Nephron progenitor cell (in vitro differentiated cells): ENCODE data around the gene PRRC2B.
A peak's percentile ranks its signal among the peaks of the same experiment; 100 is the strongest.
"Not testable (repeated sequence)": the region's sequence is repeated elsewhere in the genome, so short reads cannot be mapped to it uniquely, and the experiment has no call there.

Source experiments
- DNase-seq: peaks from one replicate; pipeline ENCODE4 v3.0.0; 2021
- H3K27ac Mint-ChIP-seq: 2 replicates; pipeline ENCODE4 v1.8.0; 2021; ENCODE audit warnings: mild to moderate bottlenecking, moderate library complexity, mixed read lengths
- H3K27me3 Mint-ChIP-seq: 2 replicates; pipeline ENCODE4 v1.8.0; 2021; ENCODE audit warnings: mild to moderate bottlenecking, low read depth, mixed read lengths; ENCODE audit not compliant: poor library complexity
- H3K36me3 Mint-ChIP-seq: 2 replicates; pipeline ENCODE4 v1.8.0; 2021; ENCODE audit warnings: low read depth, mixed read lengths
- H3K4me1 Mint-ChIP-seq: 2 replicates; pipeline ENCODE4 v1.8.0; 2021; ENCODE audit warnings: mixed read lengths
- H3K4me3 Mint-ChIP-seq: 2 replicates; pipeline ENCODE4 v1.8.0; 2021; ENCODE audit warnings: mild to moderate bottlenecking, moderate library complexity, mixed read lengths
- H3K9me3 Mint-ChIP-seq: 2 replicates; pipeline ENCODE4 v1.8.0; 2021; ENCODE audit warnings: mild to moderate bottlenecking, moderate library complexity, mixed read lengths
- TF ChIP-seq, protein P1 (sequence below): fragments of 200-600 bp; sonication (generic); IDR thresholded peaks from 2 replicates; pipeline ENCODE4 v1.5.0; 2021; ENCODE audit warnings: antibody characterized with exemption

PRRC2B gene

DNA sequence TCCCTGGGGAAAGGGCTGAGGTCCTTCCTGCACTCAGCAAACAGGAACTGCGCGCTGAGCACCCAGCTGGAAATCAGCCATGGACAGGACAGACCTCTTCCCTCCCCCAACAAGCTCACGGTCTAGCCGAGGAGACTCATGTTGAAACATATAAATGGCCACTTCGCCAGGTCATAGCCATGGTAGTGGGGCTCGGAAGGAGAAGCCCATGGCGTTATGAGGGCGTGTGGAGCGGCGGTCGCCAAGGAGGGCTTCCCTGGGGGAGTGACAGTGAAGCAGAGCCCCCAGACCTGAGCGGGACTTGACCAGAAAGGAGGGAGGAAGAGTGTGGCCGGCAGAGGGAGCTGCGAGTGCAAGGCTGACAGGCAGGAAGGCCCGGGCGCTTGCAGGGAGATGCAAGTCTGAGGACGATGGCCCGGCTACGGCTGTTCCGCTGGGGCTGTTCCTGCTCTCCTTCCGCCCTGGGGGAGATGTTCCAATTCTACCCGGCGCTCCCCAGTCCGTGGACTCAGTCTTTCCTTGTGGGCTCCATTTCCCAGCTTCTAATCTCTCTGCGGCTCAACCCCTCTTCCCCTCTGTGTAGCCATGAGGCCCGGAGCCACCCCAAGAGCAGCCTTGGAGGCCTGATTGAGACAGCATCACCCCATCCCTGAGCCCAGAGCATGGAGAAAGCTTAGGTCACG lies 43.9 kb upstream of the PRRC2B start:
- TF ChIP-seq, protein P1, sequence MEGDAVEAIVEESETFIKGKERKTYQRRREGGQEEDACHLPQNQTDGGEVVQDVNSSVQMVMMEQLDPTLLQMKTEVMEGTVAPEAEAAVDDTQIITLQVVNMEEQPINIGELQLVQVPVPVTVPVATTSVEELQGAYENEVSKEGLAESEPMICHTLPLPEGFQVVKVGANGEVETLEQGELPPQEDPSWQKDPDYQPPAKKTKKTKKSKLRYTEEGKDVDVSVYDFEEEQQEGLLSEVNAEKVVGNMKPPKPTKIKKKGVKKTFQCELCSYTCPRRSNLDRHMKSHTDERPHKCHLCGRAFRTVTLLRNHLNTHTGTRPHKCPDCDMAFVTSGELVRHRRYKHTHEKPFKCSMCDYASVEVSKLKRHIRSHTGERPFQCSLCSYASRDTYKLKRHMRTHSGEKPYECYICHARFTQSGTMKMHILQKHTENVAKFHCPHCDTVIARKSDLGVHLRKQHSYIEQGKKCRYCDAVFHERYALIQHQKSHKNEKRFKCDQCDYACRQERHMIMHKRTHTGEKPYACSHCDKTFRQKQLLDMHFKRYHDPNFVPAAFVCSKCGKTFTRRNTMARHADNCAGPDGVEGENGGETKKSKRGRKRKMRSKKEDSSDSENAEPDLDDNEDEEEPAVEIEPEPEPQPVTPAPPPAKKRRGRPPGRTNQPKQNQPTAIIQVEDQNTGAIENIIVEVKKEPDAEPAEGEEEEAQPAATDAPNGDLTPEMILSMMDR, result peak; percentile 69
- Mint-ChIP-seq H3K27me3 (peaks cover 10% of the 10 kb centered on the region), H3K4me1 (peaks cover 8% of the 10 kb centered on the region), H3K36me3 (no peaks in the 10 kb centered on the region), H3K4me3 (peak overlapping the region; percentile 87), H3K27ac (no peak overlapping the region), H3K9me3 (no peaks in the 10 kb centered on the region)
- peak; percentile 86 for DNase-seq

DNA sequence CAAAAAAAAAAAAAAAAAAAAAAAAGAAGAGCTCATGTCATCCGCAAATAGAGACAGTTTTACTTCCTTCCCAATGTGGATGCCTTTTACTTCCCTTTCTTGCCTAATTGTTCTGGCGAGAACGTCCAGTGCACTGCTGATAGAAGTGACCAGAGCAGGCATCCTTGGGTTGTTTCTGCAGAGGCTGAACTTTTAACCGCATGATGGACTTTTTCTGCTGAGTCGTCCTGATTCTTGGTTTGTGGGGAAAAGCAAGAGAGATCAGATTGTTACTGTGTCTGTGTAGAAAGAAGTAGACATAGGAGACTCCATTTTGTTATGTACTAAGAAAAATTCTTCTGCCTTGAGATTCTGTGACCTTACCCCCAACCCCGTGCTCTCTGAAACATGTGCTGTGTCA lies 37.4 kb upstream of the PRRC2B start:
- H3K27me3 Mint-ChIP-seq, H3K36me3 Mint-ChIP-seq, H3K9me3 Mint-ChIP-seq, DNase-seq, H3K4me3 Mint-ChIP-seq, H3K27ac Mint-ChIP-seq: not testable (repeated sequence)
- peaks cover 10% of the 10 kb centered on the region for H3K4me1 Mint-ChIP-seq

DNA sequence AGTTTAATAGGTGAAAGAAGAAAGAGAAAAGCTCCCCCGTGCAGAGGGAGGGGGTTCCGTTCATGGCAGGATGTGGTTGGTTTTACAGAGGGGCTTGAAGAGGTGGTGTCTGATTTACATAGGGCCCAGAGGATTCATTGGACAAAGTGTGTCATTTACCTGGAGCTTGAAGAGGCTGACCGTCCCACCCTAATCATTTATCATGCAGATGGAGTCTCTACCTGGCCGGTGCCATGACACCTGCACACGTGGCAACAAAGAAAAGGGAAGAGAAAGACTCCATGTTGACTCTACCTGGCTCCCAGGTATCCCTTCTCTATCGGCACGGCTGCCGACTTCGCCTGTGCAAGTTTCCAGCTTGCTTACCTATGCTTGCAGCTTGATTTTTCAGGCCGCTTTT lies 35.3 kb upstream of the PRRC2B start:
- no peak overlapping the region for H3K4me3 Mint-ChIP-seq
- H3K27me3 Mint-ChIP-seq, result peaks cover 6% of the 10 kb centered on the region
- TF ChIP-seq, protein P1, result no peak
- H3K27ac Mint-ChIP-seq, result no peak overlapping the region
- peaks cover 10% of the 10 kb centered on the region for H3K4me1 Mint-ChIP-seq
- H3K36me3 Mint-ChIP-seq, result no peaks in the 10 kb centered on the region
- DNase-seq, result no peak
- H3K9me3 Mint-ChIP-seq, result peaks cover 4% of the 10 kb centered on the region

DNA sequence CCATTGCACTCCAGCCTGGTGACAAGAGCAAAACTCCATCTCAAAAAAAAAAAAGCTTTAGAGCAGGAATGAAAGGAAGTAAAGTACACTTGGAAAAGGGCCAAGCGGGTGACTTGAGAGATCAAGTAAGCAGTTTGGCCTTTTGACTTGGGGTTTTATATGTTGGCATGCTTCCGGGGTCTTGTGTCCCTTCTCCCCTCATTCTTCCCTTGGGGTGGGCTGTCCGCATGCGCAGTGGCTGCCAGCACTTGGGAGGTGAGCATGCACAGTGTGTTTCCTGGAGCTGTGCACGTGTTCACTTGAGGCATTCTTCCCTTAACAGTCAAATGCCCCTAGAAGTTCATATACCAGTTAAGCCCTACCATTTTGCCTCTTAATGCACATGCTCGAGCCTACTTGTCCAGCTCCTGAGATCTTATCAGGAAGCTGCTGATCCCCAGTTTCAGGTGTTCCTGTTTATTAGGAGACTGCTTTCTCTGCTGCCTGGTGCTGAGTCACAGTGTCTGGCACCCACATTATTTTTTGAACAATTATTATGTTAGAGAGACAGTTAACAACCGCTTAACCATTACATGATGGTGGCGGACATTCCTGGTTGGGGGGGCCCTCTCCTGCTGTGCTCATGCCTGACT lies 32.6 kb upstream of the PRRC2B start:
- TF ChIP-seq, protein P1, result no peak
- Mint-ChIP-seq H3K9me3 (peaks cover 4% of the 10 kb centered on the region), H3K4me1 (peaks cover 9% of the 10 kb centered on the region), H3K4me3 (no peak overlapping the region), H3K36me3 (no peaks in the 10 kb centered on the region), H3K27me3 (peaks cover 6% of the 10 kb centered on the region), H3K27ac (no peak overlapping the region)
- DNase-seq, result no peak

DNA sequence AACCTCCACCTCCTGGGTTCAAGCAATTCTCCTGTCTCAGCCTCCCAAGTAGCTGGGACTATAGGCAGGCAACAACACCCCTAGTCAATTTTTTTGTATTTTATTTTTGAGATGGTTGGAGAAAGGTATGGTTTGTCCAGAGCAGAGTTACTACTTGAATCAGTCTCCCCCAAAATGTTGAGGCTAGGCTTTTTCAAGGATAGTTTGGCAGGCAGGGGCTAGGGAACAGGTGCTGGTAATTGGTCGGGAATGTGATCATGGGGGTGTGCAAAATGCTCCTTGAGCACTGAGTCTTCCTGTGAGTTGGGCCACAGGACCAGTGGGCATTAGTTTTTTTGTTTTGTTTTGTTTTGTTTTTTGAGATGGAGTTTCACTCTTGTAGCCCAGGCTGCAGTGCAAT lies 28.3 kb upstream of the PRRC2B start:
- H3K27ac Mint-ChIP-seq, result no peak overlapping the region
- H3K36me3 Mint-ChIP-seq, result no peaks in the 10 kb centered on the region
- H3K4me3 Mint-ChIP-seq, result no peak overlapping the region
- peaks cover 8% of the 10 kb centered on the region for H3K4me1 Mint-ChIP-seq
- TF ChIP-seq, protein P1, result no peak
- H3K27me3 Mint-ChIP-seq, result peaks cover 3% of the 10 kb centered on the region
- H3K9me3 Mint-ChIP-seq, result no peaks in the 10 kb centered on the region
- DNase-seq, result no peak

DNA sequence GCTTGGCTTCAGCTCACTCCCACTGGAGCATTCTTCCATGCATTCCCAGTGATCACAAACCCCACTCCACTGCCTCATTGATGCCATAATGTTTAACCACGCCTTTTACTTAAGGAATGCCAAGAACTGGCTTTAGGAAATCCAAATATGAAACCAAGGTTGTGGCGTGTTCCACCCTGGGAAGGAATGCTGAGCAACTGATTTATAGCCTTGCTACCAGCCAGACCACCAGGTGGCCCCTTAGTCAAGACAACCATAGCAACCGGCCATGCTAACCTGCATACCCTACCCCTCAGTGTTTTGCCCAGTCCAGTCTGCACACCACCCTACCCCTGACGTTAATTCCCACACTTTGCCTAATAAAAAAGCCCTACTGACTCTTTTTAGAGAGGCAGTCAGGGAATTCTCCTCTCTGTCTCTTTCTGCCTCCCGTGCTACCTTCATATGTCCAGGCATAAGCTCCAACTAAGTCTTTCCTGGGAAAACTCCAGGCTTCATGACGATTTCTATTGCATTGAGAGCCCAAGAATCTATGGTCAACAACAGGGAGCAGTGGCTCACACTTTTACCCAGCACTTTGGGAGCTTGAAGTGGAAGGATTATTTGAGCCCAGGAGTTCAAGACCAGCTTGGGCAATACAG lies 27.0 kb upstream of the PRRC2B start:
- TF ChIP-seq, protein P1, result no peak
- DNase-seq, result peak; percentile 37
- H3K27me3 Mint-ChIP-seq, result no peaks in the 10 kb centered on the region
- no peak overlapping the region for H3K27ac Mint-ChIP-seq
- no peaks in the 10 kb centered on the region for H3K9me3 Mint-ChIP-seq
- no peak overlapping the region for H3K4me3 Mint-ChIP-seq
- no peaks in the 10 kb centered on the region for H3K36me3 Mint-ChIP-seq
- H3K4me1 Mint-ChIP-seq, result peaks cover 10% of the 10 kb centered on the region
